Myometrial cell (primary cell): Measurements from ENCODE around the gene PAXX. TPM values are rescaled to one million over a fixed set of nuclear protein-coding genes. Genes with fewer than 3 reads are reported as not detected.

ENCODE experiments used
- total RNA-seq: library from RNA; depleted of rRNA; stranded (reverse); fragments of >200 nt; gene quantifications from 2 replicates; pipeline ENCODE4 v1.2.3, GENCODE V29; 2015

The PAXX gene
- 38.8 and 45.3 TPM in 2 replicates for total RNA-seq

GRCh38 chr9:136991993-136992818, at the start of gene PAXX:
Gene PAXX (plus strand): TSS chr9:136992422. CDS start chr9:136992444, 22 bp downstream.

GRCh38 chr9:136944519-136945332, 47.5 kb upstream of the PAXX start, which contains the start of the genes C8G and FBXW5:
Gene C8G (plus strand): TSS chr9:136945243. CDS start chr9:136945321, 78 bp downstream.
Gene FBXW5 (minus strand): TSS chr9:136944738. CDS start chr9:136944083, 655 bp downstream.

GRCh38 chr9:136951541-136952320, 40.5 kb upstream of the PAXX start, which contains the start of gene LCN12:
Gene LCN12 (plus strand): TSS chr9:136952273. CDS start chr9:136952328, 55 bp downstream.

GRCh38 chr9:136977223-136977622, 15.0 kb upstream of the PAXX start, which contains the start of gene PTGDS:
Gene PTGDS (plus strand): TSS chr9:136977504. CDS start chr9:136977579, 75 bp downstream.

GRCh38 chr9:136982232-136983051, 9.8 kb upstream of the PAXX start, which contains the start of gene LCNL1:
Gene LCNL1 (plus strand): TSS chr9:136982993. CDS start chr9:136983587, 594 bp downstream.

GRCh38 chr9:136996361-136997292, 4.4 kb downstream of the PAXX start, which contains the start of gene CLIC3:
Gene CLIC3 (minus strand): TSS chr9:136996568. CDS start chr9:136996543, 25 bp downstream.

GRCh38 chr9:137027369-137028262, 35.4 kb downstream of the PAXX start, which contains the start of gene ABCA2:
Gene ABCA2 (minus strand): TSS chr9:137028237. CDS start chr9:137028140, 97 bp downstream.

GRCh38 chr9:137031904-137032640, 39.9 kb downstream of the PAXX start, which contains the start of gene FUT7:
Gene FUT7 (minus strand): TSS chr9:137032088. CDS start chr9:137031991, 97 bp downstream.

Other genes with a start within 250 kb of the PAXX start
- gene LCN10, start 249.5 kb upstream of the PAXX start, total RNA-seq: not detected in 2 replicates
- not detected in 2 replicates for gene LCN6, start 243.9 kb upstream of the PAXX start, total RNA-seq
- not detected in 2 replicates for gene LCN8, start 234.2 kb upstream of the PAXX start, total RNA-seq
- not detected in 2 replicates for gene LCN15, start 227.9 kb upstream of the PAXX start, total RNA-seq
- gene TMEM141, start 201.1 kb upstream of the PAXX start, total RNA-seq: 84.2 and 107 TPM in 2 replicates
- under 0.01 TPM in 1 of 2 replicates, not detected in the other for gene CCDC183, start 196.1 kb upstream of the PAXX start, total RNA-seq
- 93.4 and 94.1 TPM in 2 replicates for gene RABL6, start 184.5 kb upstream of the PAXX start, total RNA-seq
- 1.4 TPM in 1 of 2 replicates, not detected in the other for gene AJM1, start 149.9 kb upstream of the PAXX start, total RNA-seq
- gene PHPT1, start 143.0 kb upstream of the PAXX start, total RNA-seq: 116 and 117 TPM in 2 replicates
- gene MAMDC4, start 140.1 kb upstream of the PAXX start, total RNA-seq: 0.71 and 1.4 TPM in 2 replicates
- gene EDF1, start 126.1 kb upstream of the PAXX start, total RNA-seq: 389 and 408 TPM in 2 replicates
- gene TRAF2, start 105.9 kb upstream of the PAXX start, total RNA-seq: 10.3 and 13.5 TPM in 2 replicates
- 150 and 202 TPM in 2 replicates for gene FBXW5, start 47.7 kb upstream of the PAXX start, total RNA-seq
- gene C8G, start 47.2 kb upstream of the PAXX start, total RNA-seq: not detected in 2 replicates
- gene LCN12, start 40.1 kb upstream of the PAXX start, total RNA-seq: not detected in 2 replicates
- gene PTGDS, start 14.9 kb upstream of the PAXX start, total RNA-seq: 16.1 and 28.3 TPM in 2 replicates
- gene LCNL1, start 9.4 kb upstream of the PAXX start, total RNA-seq: 0.29 and 0.35 TPM in 2 replicates
- 21.6 and 29.6 TPM in 2 replicates for gene CLIC3, start 4.1 kb downstream of the PAXX start, total RNA-seq
- 12.8 and 52.2 TPM in 2 replicates for gene ABCA2, start 35.8 kb downstream of the PAXX start, total RNA-seq
- gene FUT7, start 39.7 kb downstream of the PAXX start, total RNA-seq: not detected in 2 replicates
- 24.2 and 27.3 TPM in 2 replicates for gene NPDC1, start 53.8 kb downstream of the PAXX start, total RNA-seq
- gene ENTPD2, start 61.6 kb downstream of the PAXX start, total RNA-seq: 0.58 TPM in 1 of 2 replicates, not detected in the other
- 17.3 and 17.5 TPM in 2 replicates for gene SAPCD2, start 78.1 kb downstream of the PAXX start, total RNA-seq
- gene UAP1L1, start 85.1 kb downstream of the PAXX start, total RNA-seq: 4.6 and 5.5 TPM in 2 replicates
- gene MAN1B1, start 94.6 kb downstream of the PAXX start, total RNA-seq: 122 and 133 TPM in 2 replicates
- 62.6 and 81.0 TPM in 2 replicates for gene DPP7, start 122.3 kb downstream of the PAXX start, total RNA-seq
- gene GRIN1, start 146.7 kb downstream of the PAXX start, total RNA-seq: not detected in 2 replicates
- not detected in 2 replicates for gene LRRC26, start 177.6 kb downstream of the PAXX start, total RNA-seq
- gene TMEM210, start 179.6 kb downstream of the PAXX start, total RNA-seq: not detected in 2 replicates
- gene ANAPC2, start 196.1 kb downstream of the PAXX start, total RNA-seq: 10.7 and 16.3 TPM in 2 replicates
- 69.1 and 154 TPM in 2 replicates for gene SSNA1, start 196.3 kb downstream of the PAXX start, total RNA-seq
- 9.2 and 14.7 TPM in 2 replicates for gene TPRN, start 208.3 kb downstream of the PAXX start, total RNA-seq
- gene TMEM203, start 213.2 kb downstream of the PAXX start, total RNA-seq: 36.5 and 50.7 TPM in 2 replicates
- gene NDOR1, start 213.3 kb downstream of the PAXX start, total RNA-seq: 12.4 and 19.0 TPM in 2 replicates
- not detected in 2 replicates for gene RNF208, start 229.8 kb downstream of the PAXX start, total RNA-seq
- 2.3 and 2.8 TPM in 2 replicates for gene CYSRT1, start 232.8 kb downstream of the PAXX start, total RNA-seq
- gene RNF224, start 235.1 kb downstream of the PAXX start, total RNA-seq: not detected in 2 replicates
- not detected in 2 replicates for gene SLC34A3, start 238.5 kb downstream of the PAXX start, total RNA-seq
- gene TUBB4B, start 248.9 kb downstream of the PAXX start, total RNA-seq: 798 and 901 TPM in 2 replicates